OCI-M2 (cell line): ENCODE measurements around the gene MSLN.
"Not testable (repeated sequence)": the region's sequence is repeated elsewhere in the genome, so short reads cannot be mapped to it uniquely, and the experiment has no call there.

Source experiments
- DNase-seq: peaks from one replicate; lab custom pipeline; 2025; ENCODE audit not compliant: unreplicated experiment; lab: John Stamatoyannopoulos, UW

Gene MSLN

DNA sequence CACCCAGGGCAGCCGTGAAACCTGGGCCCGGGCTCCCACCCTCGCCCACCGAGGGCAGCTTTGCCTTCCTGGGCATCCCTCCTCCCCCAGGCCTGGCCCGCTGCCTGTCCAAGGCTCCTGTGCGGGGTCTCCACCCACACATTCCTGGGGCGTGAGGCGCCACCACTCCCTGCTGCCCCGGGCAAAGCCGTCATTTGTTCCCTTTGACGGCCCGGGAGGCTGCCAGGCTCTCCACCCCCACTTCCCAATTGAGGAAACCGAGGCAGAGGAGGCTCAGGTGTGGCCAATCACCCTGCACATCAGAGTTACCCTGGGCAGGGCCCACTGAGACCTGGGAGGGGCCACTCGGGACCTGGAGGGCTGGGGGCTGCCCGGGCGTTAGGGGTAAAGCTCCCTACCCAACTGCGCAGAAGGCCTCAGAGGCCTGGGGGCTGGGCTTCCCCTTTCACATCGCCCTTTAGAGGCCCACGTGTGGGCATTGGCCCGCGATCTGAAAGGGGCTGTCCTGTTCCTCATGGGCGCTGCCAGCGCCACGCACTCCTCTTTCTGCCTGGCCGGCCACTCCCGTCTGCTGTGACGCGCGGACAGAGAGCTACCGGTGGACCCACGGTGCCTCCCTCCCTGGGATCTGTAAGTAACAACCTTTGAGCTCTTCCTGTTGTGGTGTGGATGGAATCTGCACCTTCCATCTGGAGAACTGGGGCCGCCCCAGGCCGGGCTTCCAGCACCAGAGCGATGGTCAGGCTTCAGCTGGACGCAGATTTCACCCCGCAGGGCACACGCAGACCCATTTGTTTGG, at the start of gene MSLN:
Gene MSLN (plus strand): TSS at position 190 of the 799 bp plus-strand sequence. CDS start 1,947 bp downstream, outside the sequence.
- no peak for DNase-seq

DNA sequence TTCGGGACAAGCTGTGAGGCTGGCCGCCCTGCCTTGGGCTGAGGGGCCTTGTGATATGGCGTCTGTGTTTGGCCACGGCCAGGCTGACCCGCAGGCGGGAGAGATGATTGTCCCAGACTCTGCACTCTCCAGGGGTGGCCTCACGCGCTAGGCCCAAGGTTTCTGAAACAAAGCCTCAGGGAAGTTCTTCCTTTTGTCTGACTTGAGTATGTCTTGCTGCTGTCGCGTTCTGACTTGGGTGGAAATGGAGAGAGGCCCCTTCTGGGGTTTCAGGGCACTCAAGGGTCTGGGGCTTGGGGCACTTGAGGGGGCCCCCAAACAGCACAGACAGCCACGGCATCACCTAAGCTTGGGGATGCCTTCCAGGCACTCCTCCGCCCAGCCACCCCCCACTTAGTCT, 49.5 kb upstream of the MSLN start:
- DNase-seq = no peak

DNA sequence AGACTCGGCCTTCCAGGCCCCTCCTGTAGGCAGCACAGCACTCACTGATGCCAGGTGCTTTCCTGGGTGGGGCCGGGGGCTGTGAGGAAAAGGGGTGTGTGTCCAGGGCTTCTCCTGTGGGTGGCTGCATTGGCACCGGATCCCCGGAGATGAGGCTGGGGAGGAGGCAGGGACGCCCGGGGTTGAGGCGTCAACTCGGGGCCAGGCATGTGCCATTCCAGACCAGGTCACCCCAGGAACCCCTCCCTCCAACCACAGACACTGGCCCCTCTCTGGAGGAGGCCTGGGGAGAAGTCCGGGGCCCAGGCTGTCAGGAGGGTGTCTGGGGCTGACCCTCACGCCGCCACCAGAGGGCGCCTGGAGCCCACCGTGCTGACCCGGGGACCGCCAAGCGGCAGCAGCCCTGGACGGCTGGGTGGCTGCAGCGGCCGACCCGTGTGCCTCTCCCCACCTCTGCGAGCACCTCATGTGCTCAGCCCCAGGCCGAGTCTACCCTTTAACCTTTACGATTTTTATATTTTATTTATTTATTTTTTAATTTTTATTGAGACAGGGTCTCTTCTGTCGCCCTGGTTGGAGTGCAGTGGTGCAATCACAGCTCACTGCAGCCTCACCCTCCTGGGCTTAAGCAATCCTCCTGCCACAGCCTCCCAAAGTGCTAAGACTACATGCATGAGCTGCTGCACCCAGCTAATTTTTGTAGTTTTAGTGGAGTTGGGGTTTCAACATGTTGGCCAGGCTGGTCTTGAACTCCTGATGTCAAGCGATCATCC, 48.8 kb upstream of the MSLN start:
- no peak for DNase-seq

DNA sequence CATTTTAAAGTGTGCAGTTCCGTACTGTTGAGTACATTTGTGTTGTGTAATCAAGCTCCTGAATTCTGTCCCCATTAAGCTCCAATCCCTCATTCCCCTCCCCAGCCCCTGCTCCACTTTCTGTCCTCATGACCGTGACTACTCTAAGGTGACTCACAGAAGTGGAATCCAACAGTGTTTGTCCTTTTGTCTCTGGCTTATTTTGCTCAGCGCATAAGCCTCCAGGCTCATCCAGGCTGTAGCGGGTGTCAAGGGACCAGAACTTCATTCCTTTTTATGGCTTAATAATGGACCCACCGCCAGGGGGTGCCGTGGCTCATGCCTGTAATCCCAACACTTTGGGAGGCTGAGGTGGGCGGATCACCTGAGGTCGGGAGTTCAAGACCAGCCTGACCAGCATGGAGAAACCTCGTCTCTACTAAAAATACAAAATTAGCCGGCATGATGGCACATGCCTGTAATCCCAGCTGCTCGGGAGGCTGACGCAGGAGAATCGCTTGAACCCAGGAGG, 47.7 kb upstream of the MSLN start:
- DNase-seq = not testable (repeated sequence)

DNA sequence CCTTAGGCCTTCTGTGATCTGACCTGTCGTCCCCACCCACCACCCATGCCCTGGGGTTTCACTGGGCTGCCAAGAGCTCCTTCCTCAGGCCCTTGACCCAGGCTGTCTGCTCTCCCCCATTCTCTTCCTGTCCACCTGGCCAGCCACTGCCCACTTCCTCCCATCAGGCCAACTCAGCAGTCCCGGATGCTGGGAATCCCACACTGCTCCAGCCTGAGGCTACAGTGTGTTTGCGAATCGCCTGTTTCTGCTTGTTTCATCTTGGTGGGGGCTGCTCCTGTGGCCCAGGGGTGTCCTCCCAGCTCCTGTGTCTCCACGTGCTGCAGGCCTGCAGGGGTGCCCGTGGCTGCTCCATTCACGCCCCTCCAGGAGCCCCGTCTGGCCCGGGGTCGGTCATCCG, 46.5 kb upstream of the MSLN start:
- DNase-seq = no peak

DNA sequence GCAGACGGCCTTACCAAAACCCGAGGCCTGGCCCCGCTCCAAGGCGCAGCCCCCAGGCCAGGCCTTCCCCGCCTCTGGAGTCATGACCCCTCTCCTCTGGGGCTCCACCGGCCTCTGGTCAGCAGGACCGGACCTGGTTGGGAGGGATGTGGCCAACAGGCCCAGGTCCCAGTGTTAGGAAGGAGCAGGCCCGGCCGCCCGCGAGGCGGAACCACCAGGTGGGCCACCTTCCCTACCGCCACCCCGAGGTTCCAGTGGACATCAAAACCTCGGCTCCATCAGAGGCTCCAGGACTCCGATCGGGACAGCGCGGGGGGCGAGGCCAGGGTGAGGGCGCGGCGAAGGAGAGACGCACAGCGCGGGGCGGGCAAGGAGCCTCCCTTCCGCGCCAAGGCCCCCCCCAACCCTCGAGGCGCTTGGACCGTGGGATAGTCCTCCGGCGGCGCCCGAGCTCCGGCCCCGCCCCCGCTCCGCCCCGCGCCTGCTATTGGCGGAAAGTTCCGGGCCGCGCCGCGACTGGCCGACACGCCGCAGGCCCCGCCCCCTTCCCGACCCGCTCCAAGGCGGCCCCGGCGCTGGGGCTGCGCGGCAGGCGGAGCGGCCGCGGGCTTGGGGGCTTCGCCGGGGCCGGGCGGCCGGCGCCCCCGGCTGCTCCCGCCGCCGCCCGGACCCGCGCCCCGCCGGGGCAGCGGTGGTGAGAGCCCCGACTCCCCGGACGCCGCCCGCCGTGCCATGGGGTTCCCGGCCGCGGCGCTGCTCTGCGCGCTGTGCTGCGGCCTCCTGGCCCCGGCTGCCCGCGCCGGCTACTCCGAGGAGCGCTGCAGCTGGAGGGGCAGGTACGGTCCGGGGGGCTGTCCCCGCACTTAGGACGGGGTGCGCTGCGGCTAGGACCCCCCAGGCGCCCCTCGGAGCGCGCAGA, 45.7 kb upstream of the MSLN start, which contains the start of gene METRN:
Gene METRN (plus strand): TSS at position 561 of the 919 bp plus-strand sequence. CDS start 172 bp downstream, at position 733.
- no peak for DNase-seq

DNA sequence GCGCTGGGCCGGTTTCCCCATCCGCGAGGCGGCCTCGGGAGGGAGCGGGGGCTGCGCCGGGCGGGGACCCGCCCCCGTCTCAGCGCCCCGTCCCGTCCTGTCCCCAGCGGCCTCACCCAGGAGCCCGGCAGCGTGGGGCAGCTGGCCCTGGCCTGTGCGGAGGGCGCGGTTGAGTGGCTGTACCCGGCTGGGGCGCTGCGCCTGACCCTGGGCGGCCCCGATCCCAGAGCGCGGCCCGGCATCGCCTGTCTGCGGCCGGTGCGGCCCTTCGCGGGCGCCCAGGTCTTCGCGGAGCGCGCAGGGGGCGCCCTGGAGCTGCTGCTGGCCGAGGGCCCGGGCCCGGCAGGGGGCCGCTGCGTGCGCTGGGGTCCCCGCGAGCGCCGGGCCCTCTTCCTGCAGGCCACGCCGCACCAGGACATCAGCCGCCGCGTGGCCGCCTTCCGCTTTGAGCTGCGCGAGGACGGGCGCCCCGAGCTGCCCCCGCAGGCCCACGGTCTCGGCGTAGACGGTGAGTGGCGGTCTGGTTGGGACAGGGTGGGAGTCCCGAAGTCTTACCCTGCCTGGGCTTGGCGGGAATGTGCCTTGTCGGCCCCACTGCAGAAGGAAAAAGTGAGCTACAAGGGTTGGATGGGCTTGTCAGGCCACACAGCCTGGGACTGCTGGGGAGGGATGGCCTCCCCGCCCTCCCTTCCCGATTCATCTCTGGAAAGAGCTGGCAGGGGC, 44.9 kb upstream of the MSLN start:
- DNase-seq = no peak

DNA sequence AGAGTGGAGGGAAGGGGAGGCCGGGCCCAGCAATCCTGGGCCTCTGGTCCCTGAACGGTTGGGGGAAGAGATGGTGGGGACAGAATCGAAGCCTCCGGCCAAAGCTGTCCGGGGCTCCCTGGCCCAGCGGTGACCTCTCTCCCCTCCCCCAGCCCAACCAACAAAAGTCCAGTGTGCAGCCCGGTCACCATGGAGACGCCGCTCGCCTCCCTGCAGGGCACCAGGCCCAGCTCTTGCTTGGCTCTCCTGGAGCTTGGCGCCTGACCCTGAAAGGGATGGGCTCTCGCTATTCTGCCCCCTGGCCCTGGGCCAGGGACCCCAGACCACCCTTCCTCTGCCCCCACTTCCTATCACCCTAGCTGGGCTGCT, 44.4 kb upstream of the MSLN start:
- no peak for DNase-seq

DNA sequence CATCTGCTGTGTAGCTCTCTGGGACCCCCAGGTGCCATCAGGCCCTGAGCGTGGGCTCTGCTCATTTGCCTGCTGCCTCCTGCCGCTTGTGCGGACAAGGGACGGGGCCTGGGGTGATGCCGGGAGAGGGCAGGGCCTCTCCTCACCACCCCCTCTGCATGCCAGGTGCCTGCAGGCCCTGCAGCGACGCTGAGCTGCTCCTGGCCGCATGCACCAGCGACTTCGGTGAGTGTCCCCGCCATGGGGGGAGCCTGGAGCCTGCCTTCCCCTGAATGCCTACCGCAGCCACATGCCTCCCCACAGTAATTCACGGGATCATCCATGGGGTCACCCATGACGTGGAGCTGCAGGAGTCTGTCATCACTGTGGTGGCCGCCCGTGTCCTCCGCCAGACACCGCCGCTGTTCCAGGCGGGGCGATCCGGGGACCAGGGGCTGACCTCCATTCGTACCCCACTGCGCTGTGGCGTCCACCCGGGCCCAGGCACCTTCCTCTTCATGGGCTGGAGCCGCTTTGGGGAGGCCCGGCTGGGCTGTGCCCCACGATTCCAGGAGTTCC, 43.7 kb upstream of the MSLN start:
- no peak for DNase-seq

DNA sequence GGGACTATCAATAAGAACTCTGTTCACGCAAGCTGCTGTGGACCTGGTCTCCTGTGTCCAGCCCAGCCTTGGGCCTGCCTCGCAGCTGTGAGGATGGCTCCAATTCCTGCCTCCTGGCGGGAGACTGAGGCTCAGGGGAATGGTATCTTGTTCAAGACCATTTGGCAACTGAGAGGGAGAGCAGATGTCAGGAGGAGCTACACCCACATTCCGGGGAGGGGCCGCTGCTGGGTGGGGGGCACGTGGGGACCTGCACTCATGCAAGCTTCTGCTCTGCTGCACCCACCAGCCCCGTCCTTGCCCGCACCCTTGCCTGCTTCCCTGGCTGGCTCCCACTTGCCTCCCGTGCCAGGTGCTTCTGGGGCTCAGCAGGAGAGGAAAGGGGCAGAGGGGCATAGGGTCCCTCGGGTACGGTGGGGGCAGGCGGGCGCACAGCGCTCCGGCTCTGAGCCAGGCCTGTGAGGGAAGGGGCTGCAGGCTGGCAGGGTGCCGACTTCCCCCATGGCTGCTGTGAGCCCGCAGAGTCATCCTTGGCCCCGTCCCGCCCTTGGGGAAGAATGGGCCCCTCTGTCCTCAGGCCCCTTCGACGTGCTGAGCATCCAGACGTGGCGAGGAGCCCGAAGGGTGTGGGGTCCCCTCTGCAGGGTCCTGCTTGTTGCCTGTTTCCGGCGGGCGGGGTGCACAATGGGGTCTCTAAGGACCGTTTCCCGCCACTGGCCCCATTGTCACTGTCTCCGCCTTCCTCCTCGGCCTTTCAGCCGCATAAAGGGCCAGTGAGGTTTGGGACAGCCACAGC, 42.9 kb upstream of the MSLN start:
- DNase-seq = no peak

DNA sequence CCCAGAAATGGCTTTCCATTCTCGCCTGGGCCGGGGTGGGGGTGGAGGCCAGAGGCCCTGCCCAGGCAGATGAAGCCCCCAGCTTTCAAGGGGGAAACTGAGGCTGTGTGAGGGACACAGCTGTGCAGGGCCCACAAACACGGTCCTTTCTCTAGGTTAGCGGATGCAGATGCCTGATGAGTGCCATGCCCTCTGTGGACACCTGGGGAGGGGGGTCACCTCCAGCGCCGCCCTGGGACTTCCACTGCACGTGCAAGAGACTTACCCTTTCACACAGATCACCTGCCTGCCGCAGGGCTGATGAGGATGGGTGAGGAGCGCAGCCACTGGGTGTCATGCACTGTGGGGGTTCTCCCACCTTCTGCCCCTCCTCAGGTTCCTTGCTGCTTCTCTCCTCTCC, 42.1 kb upstream of the MSLN start:
- DNase-seq = no peak

DNA sequence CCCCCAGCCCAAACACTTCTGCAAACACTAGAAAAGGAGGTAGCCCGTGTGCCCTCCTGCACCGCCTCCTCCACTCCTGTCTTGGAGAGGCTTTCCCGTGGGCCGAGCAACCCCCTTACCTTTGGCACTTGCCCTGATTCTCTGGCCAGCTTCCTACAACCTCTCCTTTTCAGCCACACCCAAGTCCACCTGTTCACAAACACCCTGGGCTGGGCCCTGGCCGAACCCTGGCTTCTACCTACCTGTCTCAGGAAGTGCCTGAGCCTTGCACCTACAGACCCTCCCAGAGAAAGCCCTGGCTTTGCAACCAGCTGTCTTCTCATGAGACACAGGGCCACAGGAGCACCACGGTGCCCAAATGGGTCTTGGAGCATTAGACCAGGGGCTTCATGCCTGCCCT, 41.6 kb upstream of the MSLN start:
- DNase-seq = no peak

DNA sequence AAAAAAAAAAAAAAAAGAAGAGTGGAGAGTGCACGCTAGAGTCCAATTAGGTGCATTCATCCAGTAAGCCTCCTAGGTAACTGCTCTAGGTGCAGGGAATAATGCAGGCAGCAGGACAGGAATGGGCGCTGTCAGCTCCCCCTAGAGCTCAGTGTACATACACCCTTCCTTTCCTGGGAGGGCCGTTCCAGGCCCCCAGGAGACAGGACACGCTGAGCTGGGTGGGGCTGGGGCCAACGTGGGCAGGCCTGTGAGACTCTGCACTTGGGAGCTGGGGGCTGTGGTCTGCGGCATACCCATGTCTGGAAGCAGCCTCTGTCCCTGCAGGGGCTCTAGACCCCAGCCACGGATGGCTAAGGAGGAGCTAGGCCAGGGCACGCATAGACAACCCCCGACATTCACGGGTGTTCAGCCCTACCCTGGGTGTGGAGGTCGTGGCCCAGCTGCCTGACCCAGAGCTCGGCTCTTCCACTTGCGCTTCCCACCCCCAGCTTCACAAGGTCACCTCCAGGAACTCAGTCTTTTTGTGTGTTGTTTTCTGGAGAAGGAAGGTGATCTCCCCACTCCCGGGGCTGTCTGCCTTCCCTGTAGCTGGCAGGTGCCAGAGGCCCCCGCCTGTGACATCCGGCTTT, 40.6 kb upstream of the MSLN start:
- no peak for DNase-seq

DNA sequence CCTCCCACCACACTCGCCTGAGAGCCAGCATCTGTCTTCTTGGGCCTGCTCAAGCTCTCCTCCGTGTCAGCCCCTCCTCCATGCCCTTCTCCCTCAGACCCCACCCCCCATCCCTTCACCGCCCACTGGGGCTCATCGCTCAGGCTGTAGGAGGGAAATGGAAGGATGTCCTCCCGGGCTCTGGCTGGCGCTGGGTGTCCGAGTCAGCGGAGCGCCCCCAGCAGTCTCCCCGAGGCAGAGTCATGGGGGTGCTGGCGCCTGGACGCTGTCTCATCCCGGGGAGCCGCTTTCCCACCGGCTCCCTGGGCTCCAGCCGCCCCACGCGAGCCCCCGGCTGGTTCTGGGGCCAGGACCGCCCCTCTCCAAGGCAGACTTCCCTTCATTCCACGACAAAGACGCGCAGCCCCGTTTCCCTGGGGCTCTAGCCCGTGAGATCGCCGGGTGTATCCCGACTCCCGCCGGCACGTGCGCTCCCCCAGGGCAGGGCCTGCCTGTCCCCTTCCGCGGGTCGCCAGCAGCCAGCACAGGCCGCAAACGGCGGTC, 40.0 kb upstream of the MSLN start:
- DNase-seq = no peak

DNA sequence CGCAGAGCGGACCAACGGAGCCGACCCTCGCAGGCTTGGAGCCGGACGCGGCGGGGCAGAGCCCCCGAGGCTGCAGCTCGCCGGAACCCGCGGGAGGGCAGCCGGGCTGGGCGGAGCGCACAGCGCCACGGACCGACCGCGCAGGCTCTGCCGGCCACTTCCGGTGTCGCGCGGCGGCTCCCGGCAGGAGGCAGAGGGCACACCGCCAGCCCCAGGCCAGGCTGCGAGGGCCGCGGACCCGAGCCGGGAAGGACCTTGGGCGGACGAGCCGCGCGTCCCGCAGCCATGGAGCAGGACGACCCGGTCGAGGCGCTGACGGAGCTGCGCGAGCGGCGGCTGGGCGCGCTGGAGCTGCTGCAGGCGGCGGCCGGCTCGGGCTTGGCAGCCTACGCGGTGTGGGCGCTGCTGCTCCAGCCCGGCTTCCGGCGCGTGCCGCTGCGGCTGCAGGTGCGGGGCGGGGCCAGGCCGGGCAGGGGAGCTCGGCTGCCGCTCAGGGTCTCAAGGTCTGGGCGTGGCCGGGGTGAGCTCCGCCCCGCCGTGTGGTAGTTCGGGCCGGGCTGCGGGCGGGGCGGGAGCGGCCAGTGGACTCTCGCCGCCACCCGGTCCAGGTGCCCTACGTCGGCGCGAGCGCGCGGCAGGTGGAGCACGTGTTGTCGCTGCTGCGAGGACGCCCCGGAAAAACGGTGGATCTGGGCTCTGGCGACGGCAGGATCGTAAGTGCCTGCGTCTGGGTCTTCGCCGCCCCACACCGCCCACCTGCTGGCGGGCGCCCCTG, 39.4 kb upstream of the MSLN start, which contains the start of gene ANTKMT:
Gene ANTKMT (plus strand): TSS at position 157 of the 775 bp plus-strand sequence. CDS start 129 bp downstream, at position 286.
- DNase-seq = peak; percentile 63

DNA sequence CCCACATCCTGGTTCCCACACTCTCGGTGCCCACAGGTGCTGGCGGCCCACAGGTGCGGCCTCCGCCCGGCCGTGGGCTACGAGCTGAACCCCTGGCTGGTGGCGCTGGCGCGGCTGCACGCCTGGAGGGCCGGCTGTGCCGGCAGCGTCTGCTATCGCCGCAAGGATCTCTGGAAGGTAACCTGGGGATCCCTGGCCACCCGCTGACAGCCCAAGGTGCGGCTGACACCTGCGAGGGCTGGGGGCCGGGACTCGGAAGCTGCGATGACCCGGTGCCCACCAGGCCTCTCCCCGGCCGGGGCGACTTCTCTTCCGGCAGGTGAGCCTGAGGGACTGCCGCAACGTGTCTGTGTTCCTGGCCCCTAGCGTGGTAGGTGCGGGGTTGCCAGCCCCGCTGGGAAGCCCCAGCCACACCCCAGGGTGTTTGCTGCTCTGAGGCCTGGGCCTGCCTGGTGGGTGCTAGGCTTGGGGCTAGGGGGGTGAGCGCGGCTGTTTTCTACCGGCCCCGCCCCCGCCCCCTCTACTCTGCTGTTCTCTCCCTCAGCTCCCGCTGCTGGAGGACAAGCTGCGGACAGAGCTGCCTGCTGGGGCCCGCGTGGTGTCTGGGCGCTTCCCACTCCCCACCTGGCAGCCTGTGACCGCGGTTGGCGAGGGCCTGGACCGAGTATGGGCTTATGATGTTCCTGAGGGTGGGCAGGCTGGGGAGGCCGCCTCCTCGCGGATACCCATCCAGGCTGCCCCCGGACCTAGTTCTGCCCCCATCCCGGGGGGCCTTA, 38.6 kb upstream of the MSLN start:
- DNase-seq = no peak
